ENCODE results near the gene SRP54. TPM values are rescaled to one million over a fixed set of nuclear protein-coding genes. Genes with fewer than 3 reads are reported as not detected.
"Not testable (repeated sequence)": the region's sequence is repeated elsewhere in the genome, so short reads cannot be mapped to it uniquely, and the experiment has no call there.

The SRP54 gene
- total RNA-seq, 1 donor from 2014 or later = 59.2 TPM

DNA sequence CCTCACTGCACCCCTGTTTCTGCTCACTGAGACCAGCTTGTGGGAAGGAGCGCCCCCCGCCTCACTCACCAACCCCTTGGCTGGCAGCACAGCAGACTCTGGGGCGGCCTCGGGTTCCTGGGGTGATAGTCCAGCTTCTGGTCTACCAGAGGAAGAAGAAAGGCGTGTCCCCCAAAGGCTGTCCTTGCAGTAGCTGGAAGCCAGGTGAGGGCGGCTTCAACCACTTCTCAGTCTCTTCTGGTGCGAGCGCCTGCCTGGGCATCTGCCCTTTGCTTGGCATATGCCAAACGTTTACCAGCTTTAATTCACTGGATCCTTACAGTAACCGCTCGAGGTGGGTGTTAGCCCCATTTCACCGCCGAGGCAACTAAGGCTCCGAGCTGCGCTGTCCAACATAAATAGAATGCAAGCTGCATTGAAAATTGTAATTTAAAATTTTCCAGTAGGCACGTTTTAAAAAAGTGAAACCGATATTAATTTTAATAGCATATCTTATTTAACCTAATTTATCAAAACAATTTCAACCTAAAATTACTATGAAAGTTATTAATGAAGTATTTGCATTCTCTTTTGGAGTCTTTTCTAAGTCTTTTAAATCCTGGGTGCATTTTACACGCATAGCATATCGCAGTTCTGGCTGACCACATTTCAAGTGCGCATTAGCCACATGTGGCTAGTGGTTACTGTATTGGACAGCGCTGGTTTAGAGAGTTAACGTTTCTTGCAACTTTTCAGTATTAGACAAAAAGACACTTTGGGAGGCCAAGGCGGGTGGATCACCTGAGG is 64.2 kb downstream of the SRP54 start:
- peak; percentile 61 for DNase-seq (ENCODE audit: low spot score)

- no peak for DNase-seq (ENCODE audit: low spot score)
Observed at GRCh38 chr14:35047976-35048513, 65.3 kb downstream of the SRP54 start.

GRCh38 chr14:35050652-35051051 is 67.9 kb downstream of the SRP54 start:
- DNase-seq (ENCODE audit: low spot score) = no peak

- DNase-seq (ENCODE audit: low spot score) = no peak
Observed at GRCh38 chr14:35051796-35052195, 69.0 kb downstream of the SRP54 start.

DNA sequence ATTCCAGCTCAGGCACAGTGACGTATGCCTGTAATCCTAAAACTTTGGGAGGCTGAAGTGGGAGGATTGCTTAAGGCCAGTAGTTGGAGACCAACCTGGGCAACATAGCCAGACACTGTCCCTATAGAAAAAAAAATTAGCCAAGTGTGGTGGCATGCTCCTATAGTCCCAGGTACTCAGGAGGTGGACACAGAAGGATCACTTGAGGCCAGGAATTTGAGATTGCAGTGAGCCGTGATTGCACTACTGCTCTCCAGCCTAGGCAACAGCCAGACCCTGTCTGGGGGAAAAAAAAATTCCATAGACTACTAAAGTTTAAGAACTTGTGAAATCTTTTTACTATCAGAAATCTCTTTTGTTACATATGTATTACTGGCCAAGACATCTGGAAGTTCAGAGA is 69.8 kb downstream of the SRP54 start:
- DNase-seq (ENCODE audit: low spot score) = no peak

- DNase-seq (ENCODE audit: low spot score) = not testable (repeated sequence)
Observed at GRCh38 chr14:35061113-35061791, 78.5 kb downstream of the SRP54 start.

DNA sequence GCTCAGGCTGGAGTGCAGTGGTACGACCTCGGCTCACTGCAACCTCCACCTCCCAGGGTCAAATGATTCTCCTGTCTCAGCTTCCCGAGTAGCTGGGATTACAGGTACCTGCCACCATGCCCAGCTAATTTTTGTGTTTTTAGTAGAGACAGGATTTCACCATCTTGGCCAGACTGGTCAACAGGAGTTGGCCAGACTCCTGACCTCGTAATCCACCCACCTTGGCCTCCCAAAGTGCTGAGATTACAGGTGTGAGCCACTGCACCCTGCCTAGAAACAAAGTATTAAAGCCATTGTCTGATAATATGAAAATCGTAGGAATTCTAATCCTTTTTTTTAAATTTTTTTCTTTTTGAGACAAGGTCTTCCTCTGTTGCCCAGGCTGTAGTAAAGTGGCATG is 82.9 kb downstream of the SRP54 start:
- DNase-seq (ENCODE audit: low spot score) = not testable (repeated sequence)

DNA sequence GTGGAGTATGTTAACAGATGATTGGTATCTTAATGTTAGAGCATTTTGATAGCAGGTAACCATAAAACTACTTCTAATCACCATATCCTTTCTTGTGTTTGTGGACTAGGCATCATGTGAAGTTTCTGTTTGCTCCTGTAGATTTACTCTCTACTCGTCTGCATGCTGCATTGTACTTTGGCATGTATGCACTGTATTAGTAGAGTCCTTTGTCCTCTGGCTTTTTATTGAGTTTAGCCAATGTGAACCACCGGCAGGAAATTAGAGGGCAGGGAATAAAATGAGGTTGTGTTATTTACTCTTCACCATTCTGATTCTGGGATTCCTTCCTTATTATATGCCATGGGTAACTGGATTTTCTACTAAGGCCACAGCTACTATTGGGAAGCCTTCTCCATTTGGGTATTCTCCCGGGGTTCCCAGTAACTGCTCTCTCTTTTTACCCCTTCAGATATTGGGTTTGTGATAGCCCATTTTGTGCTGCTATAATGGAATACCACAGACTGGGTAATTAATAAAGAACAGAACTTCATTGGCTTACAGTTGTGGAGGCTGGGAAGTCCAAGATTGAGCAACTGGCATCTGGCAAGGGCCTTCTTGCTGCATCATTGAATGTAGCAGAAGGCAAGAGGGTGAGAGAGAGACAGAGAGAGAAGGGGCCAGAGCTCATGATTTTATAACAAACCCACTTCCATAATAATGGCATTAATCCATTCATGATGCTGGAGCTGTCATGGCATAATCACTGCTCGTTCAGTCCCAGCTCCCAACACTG is 85.6 kb downstream of the SRP54 start:
- no peak for DNase-seq (ENCODE audit: low spot score)

GRCh38 chr14:35072226-35072625 is 89.4 kb downstream of the SRP54 start:
- no peak for DNase-seq (ENCODE audit: low spot score)

GRCh38 chr14:35073486-35073885 is 90.7 kb downstream of the SRP54 start:
- no peak for DNase-seq (ENCODE audit: low spot score)

- DNase-seq (ENCODE audit: low spot score) = no peak
Observed at GRCh38 chr14:35078082-35078481, 95.3 kb downstream of the SRP54 start.

Other genes with a start within 250 kb of the SRP54 start
- gene BAZ1A, start 107.6 kb upstream of the SRP54 start, total RNA-seq = 43.2 TPM
- gene FAM177A1, start 63.3 kb downstream of the SRP54 start, total RNA-seq = 56.0 TPM
- gene PPP2R3C, start 139.0 kb downstream of the SRP54 start, total RNA-seq = 23.0 TPM
- 24.2 TPM for gene PRORP, start 139.6 kb downstream of the SRP54 start, total RNA-seq